ENCODE measurements around the gene SLA2.
"Not testable (repeated sequence)": the region's sequence is repeated elsewhere in the genome, so short reads cannot be mapped to it uniquely, and the experiment has no call there.

SLA2 gene

GRCh38 chr20:36645998-36646397 is at the start of gene SLA2:
Gene SLA2 (minus strand): TSS chr20:36646196. CDS start chr20:36641335, 4,861 bp downstream.
- no peak for DNase-seq

DNA sequence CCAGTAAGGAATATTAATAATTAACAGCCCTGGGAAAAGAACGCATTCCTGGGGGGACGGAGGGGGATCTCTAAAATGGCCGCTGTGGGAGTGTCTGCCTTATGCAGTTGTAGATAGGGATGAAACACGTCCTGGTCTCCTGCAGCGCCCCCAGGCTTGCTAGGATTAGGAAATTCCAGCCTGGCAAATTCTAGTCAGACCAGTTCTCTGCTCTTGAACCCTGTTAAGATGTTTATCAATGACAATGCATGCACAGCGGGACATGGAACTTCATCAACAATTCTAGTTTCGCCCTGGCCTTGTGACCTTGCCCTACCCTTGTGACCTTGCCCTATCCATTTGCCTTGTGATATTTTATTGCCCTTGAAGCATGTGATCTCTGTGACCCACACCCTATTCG is 49.5 kb upstream of the SLA2 start:
- not testable (repeated sequence) for DNase-seq

GRCh38 chr20:36688630-36689029 is 42.6 kb upstream of the SLA2 start:
- DNase-seq = no peak

DNA sequence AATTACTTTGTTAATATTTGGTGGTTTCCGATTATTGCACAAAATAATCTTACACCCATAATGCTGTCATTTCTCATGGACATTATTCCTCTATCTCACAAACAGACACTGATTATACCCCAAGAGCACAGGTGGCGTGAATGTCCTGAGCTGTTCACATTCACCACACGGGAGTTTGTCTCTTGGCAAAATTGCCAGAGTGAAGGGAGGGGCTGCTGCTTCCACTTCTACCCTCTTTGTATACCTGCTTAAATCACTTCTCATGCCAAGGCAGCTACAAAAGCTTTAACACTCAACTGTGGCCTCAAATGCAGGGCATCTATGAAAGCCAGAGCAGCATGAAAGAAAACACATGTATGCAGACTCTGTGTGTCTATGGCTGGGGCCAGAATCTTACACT is 41.9 kb upstream of the SLA2 start:
- DNase-seq = no peak

DNA sequence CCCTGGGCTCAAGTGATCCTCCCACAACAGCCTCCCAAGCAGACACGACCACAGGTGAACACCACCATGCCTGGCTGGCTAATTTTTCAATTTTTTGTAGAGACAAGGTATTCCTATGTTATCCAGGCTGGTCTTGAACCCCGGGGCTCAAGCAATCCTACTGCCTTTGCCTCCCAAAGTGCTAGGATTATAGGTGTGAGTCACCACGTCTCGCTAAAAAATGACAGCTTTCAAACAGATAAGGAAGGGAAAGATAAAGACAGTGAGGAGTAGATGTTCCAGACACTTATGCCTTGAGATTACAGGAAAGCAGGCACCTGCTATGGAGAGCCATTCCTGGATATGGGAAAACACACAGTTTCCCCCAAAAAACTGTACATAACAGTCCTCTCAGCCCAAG is 40.9 kb upstream of the SLA2 start:
- no peak for DNase-seq

GRCh38 chr20:36686504-36686903 is 40.5 kb upstream of the SLA2 start:
- DNase-seq = no peak

- no peak for DNase-seq
Observed at GRCh38 chr20:36684747-36685146, 38.8 kb upstream of the SLA2 start.

- no peak for DNase-seq
Observed at GRCh38 chr20:36682311-36682710, 36.3 kb upstream of the SLA2 start.

- no peak for DNase-seq
Observed at GRCh38 chr20:36677422-36677771, 31.4 kb upstream of the SLA2 start.

DNA sequence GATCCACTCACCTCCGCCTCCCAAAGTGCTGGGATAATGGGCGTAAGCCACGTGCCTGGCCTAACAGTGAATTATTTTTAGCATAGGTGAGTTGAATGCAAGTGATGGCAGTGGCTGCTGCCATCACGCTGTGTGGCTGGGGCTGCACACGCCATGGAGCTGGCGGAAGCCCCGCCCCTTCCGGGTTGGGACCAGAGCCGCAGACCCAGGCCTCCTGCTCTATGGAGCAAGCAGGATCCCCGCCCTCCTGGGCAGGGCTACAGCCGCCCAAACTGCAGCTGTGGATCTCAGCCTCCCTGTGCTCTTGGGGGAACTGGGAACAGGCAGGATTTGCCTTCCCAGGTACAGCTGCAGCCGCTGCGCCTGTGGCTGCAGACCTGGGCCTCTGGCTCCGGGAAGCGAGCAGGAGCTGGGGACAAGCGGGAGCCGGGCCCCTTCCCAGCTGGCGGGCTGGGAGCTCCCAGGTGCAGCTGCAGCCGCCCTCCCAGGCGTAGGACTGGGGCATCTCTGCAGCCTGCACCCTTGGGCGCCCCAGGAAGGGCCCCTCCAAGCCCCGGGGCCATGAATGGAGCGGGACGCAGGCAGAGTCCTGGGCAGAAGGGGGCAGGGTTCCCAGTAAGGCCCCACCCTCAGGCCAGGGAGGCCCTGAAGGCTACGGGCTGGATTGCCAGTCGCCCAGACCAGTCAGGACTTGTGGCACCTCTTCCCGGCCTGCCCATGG is 30.9 kb upstream of the SLA2 start:
- DNase-seq = no peak

GRCh38 chr20:36675545-36675944 is 29.5 kb upstream of the SLA2 start:
- DNase-seq = not testable (repeated sequence)

DNA sequence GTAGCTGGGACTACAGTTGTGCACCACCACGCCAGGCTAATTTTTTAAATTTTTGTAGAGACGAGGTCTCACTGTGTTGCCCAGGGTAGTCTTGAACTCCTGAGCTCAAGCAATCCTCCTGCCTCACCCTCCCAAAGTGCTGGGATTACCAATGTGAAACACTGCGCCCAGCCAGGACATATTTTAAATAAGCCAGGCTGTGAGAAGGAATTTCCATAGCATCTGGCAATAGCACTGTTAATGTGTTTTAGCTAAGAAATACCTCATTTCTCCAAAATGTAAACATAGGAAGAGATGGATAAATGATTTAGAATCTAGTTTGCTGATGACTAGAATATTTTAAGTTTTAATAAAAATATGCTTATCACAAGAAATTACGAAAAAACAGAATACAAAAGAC is 27.0 kb upstream of the SLA2 start:
- DNase-seq = no peak

GRCh38 chr20:36670665-36671357 is 24.8 kb upstream of the SLA2 start:
- no peak for DNase-seq

GRCh38 chr20:36666181-36666740 is 20.3 kb upstream of the SLA2 start:
- peak in 1 of 2 experiments; percentile 21 for DNase-seq

DNA sequence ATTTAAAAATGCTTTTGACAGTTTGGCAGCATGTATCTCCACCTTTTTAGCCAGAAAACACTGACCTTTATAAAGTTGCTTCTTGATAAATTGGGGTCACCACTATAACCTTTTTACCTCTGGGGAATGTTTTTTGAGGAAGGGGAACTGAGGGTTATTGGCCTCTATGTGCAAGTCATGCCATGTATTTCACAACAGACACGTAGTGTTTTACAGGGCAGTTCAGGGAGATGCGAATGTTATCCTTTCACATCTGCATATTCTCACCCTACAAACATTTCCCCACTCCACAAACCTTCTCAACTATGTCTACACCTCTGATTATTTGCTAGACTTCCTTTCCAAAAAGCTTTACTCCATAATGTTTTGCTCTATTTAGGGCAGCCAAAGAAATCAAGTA is 17.0 kb upstream of the SLA2 start:
- no peak for DNase-seq

- no peak for DNase-seq
Observed at GRCh38 chr20:36658300-36658699, 12.3 kb upstream of the SLA2 start.

- DNase-seq = no peak
Observed at GRCh38 chr20:36656733-36657132, 10.7 kb upstream of the SLA2 start.

- no peak for DNase-seq
Observed at GRCh38 chr20:36655004-36655403, 9.0 kb upstream of the SLA2 start.

GRCh38 chr20:36654506-36654905 is 8.5 kb upstream of the SLA2 start:
- DNase-seq = no peak

DNA sequence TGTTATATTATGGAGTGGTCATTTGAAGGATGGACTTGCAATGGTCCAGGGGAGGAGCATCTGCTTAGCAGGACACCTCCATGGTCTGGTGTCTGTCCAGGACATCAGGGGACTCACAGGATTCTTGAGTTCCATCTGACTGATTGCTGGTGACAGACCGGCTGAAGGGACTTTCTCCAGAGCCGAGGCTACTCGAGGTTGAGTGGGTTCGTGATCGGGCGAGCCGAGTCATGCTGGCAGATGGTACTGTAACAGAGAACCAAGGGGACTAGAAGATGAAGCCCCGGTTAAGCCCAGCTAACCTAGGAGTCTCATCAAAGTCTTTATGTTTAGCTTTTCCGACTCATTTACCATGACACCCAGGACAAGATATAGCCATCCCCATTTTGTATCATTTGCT is 7.5 kb upstream of the SLA2 start:
- no peak for DNase-seq

- no peak for DNase-seq
Observed at GRCh38 chr20:36647196-36648121, 1.5 kb upstream of the SLA2 start.

DNA sequence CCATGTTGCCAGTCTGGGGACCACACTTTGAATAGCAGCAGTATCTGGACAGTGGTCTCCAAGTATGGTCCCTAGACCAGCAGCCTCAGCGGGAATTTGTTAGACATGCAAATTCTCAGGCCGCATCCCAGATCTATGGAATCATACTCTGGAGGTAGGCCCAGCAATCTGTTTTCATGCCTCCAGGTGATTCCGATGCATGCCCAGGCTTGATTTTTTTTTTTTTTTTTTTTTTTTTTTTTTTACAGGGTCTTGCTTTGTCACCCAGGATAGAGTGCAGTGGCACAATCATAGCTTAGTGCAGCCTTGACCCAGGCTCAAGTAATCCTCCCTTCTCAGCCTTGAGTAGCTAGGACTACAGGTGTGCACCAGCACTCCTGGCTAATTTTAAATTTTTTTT is 682 bp upstream of the SLA2 start:
- no peak for DNase-seq

- no peak for DNase-seq
Observed at GRCh38 chr20:36645353-36645752, 643 bp downstream of the SLA2 start.

Data from cerebellar nuclear complex (tissue), 1 donor.